ENCODE data around the gene ZCCHC9. TPM values are rescaled to one million over a fixed set of nuclear protein-coding genes. Genes with fewer than 3 reads are reported as not detected.

ZCCHC9 gene
- total RNA-seq, 1 experiment from 2014 or later, result 34.9 TPM

DNA sequence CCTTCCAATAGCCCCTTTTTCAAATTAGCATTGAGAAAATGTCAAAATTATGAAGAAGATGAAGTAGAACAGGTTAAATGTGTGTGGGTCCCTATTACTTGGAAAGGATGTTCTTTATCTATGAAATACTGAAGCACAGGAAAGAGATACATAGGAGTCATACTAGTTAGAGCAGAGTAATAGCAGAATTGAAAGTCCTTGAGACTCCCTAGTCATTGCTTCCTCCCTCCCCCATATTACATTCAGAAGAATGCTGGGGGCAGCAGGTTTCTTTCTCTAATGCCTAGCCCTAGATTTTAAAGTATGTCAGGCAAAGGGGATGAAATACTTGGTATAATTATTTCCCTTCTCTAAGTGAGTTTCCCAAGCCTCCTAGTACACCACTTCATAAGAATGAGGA lies 4.4 kb downstream of the ZCCHC9 start:
- Mint-ChIP-seq H3K27me3 (ENCODE audit: unreplicated experiment) (no peaks in the 10 kb centered on the region), H3K9me3 (ENCODE audit: low read depth, unreplicated experiment) (no peaks in the 10 kb centered on the region), H3K4me1 (ENCODE audit: low read depth, unreplicated experiment) (peaks cover 22% of the 10 kb centered on the region), H3K27ac (ENCODE audit: unreplicated experiment) (no peak overlapping the region), H3K4me3 (ENCODE audit: low read depth, unreplicated experiment) (no peak overlapping the region), H3K36me3 (ENCODE audit: insufficient read depth, unreplicated experiment) (peaks cover 39% of the 10 kb centered on the region)
- CTCF ChIA-PET, result no interaction called here
- BruUV-seq (replicated peaks), result no TSS peak
- TF ChIP-seq, protein P1, sequence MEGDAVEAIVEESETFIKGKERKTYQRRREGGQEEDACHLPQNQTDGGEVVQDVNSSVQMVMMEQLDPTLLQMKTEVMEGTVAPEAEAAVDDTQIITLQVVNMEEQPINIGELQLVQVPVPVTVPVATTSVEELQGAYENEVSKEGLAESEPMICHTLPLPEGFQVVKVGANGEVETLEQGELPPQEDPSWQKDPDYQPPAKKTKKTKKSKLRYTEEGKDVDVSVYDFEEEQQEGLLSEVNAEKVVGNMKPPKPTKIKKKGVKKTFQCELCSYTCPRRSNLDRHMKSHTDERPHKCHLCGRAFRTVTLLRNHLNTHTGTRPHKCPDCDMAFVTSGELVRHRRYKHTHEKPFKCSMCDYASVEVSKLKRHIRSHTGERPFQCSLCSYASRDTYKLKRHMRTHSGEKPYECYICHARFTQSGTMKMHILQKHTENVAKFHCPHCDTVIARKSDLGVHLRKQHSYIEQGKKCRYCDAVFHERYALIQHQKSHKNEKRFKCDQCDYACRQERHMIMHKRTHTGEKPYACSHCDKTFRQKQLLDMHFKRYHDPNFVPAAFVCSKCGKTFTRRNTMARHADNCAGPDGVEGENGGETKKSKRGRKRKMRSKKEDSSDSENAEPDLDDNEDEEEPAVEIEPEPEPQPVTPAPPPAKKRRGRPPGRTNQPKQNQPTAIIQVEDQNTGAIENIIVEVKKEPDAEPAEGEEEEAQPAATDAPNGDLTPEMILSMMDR (IDR thresholded peaks at IDR 0.05; ENCODE audit: unreplicated experiment), result no peak
- intact Hi-C loops (cut with micrococcal nuclease; ENCODE audit: unreplicated experiment), result loop anchor here (10.0 kb wide), 2 partner anchors 89 to 621 kb away; partner anchors contain the start of gene ACOT12
- no peak for DNase-seq

DNA sequence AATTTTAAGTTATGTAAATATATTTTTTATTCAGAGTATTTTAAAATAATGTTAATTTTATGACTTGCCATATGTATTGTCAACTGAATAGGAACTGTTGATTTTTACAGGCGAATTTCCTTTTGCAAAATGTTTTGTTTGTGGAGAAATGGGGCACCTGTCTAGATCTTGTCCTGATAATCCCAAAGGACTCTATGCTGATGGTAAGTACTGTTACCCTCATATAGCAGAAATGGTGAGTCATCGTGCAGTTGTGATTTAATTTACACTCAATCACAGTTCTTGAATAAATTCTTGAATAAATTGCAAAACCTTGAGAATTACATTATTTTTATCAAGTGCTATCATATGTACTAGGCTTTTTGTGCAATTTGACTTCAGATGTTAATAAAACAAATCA lies 7.4 kb downstream of the ZCCHC9 start:
- BruUV-seq (replicated peaks), result no TSS peak
- TF ChIP-seq, protein P1 (IDR thresholded peaks at IDR 0.05; ENCODE audit: unreplicated experiment), result no peak
- intact Hi-C loops (cut with micrococcal nuclease; ENCODE audit: unreplicated experiment), result loop anchor here (10.0 kb wide), 2 partner anchors 86 to 624 kb away; partner anchors contain the start of gene ACOT12
- no peak overlapping the region for H3K27ac Mint-ChIP-seq (ENCODE audit: unreplicated experiment)
- H3K27me3 Mint-ChIP-seq (ENCODE audit: unreplicated experiment), result no peaks in the 10 kb centered on the region
- H3K9me3 Mint-ChIP-seq (ENCODE audit: low read depth, unreplicated experiment), result no peaks in the 10 kb centered on the region
- peaks cover 13% of the 10 kb centered on the region for H3K4me1 Mint-ChIP-seq (ENCODE audit: low read depth, unreplicated experiment)
- no peak overlapping the region for H3K4me3 Mint-ChIP-seq (ENCODE audit: low read depth, unreplicated experiment)
- DNase-seq, result no peak
- peaks cover 16% of the 10 kb centered on the region for H3K36me3 Mint-ChIP-seq (ENCODE audit: insufficient read depth, unreplicated experiment)
- CTCF ChIA-PET, result no interaction called here

DNA sequence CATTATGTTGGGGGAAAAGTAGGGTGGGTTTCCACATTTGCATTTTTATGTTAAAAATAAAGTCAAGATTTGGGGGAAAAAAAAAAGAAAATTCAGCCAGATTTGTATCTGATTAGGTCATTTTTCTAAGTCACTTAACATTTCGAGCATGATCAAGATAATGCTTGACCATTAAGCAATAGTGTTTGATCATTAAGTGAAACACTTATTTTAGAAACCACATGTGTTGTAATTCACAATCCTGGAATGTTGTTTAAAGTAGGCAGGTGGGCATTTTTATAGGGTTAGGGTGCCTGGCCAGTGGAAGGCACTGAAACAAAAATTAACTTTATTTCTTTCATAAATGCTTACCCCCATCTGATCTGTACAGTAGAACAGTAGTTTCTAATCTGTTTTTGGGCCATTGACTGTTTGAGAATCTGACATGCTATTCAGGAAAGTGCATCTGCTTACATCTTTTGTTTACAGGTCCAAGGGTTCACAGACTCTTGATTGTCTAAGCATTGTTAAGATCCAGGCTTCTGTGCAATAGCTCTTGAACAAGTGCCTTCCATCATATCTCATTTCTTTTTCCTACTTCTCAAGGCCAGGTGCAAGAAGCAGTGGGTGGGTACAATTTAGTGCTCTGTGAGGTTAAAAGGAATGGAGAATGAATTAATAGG lies 9.1 kb downstream of the ZCCHC9 start:
- intact Hi-C loops (cut with micrococcal nuclease; ENCODE audit: unreplicated experiment), result no loop called here
- Mint-ChIP-seq H3K36me3 (ENCODE audit: insufficient read depth, unreplicated experiment) (peaks cover 16% of the 10 kb centered on the region), H3K9me3 (ENCODE audit: low read depth, unreplicated experiment) (no peaks in the 10 kb centered on the region), H3K27ac (ENCODE audit: unreplicated experiment) (no peak overlapping the region), H3K4me3 (ENCODE audit: low read depth, unreplicated experiment) (no peak overlapping the region), H3K27me3 (ENCODE audit: unreplicated experiment) (no peaks in the 10 kb centered on the region), H3K4me1 (ENCODE audit: low read depth, unreplicated experiment) (no peaks in the 10 kb centered on the region)
- TF ChIP-seq, protein P1 (IDR thresholded peaks at IDR 0.05; ENCODE audit: unreplicated experiment), result no peak
- BruUV-seq (replicated peaks), result no TSS peak
- CTCF ChIA-PET, result no interaction called here
- DNase-seq, result no peak

DNA sequence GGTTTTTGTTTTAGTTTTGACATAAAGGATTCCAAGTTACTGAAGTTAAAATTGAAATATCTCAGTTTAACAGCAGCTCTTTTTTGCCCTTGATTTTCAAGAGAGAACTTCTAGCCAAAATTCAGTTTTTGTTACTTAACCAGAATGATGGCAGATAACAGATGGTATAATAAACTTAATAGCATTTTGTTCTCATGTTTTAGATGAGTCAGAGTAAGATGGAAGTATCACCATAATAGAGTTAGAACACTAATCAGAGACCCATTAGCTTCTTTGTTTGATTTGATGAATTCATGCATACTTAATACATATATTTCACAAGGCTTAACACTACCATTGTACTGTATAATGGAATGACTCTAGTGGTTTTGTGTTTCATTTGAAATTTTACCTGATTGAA lies 11.9 kb downstream of the ZCCHC9 start:
- DNase-seq, result no peak
- no peaks in the 10 kb centered on the region for H3K9me3 Mint-ChIP-seq (ENCODE audit: low read depth, unreplicated experiment)
- CTCF ChIA-PET, result interaction anchor here (0.9 kb wide), 1 partner anchor 9 kb away, joined by 3 read pairs; no protein-coding TSS in a partner anchor
- no peaks in the 10 kb centered on the region for H3K4me1 Mint-ChIP-seq (ENCODE audit: low read depth, unreplicated experiment)
- no peak overlapping the region for H3K4me3 Mint-ChIP-seq (ENCODE audit: low read depth, unreplicated experiment)
- H3K27ac Mint-ChIP-seq (ENCODE audit: unreplicated experiment), result no peak overlapping the region
- TF ChIP-seq, protein P1 (IDR thresholded peaks at IDR 0.05; ENCODE audit: unreplicated experiment), result no peak
- intact Hi-C loops (cut with micrococcal nuclease; ENCODE audit: unreplicated experiment), result no loop called here
- BruUV-seq (replicated peaks), result no TSS peak
- peaks cover 15% of the 10 kb centered on the region for H3K36me3 Mint-ChIP-seq (ENCODE audit: insufficient read depth, unreplicated experiment)
- H3K27me3 Mint-ChIP-seq (ENCODE audit: unreplicated experiment), result no peaks in the 10 kb centered on the region
